Spleen (tissue), 11 donors: ENCODE data around the gene VSTM2L. TPM values are rescaled to one million over a fixed set of nuclear protein-coding genes. Genes with fewer than 3 reads are reported as not detected.

Experiments
- DNase-seq: peaks from one replicate; pipeline ENCODE4 v3.0.0-alpha.2; 2020
- H3K27ac ChIP-seq, 8 donors: fragments of 200-600 bp; sonication (generic) in 7 of 8; 1 replicate in 4 of 8; 2 replicates in 4 of 8; pipeline versions ENCODE4 v1.5.0 to v1.8.0; 2016 to 2021; ENCODE audit warnings: inconsistent platforms in 4 of 8, mild to moderate bottlenecking in 4 of 8, moderate library complexity in 1 of 8
- H3K27me3 ChIP-seq, 7 donors: fragments of 200-600 bp; sonication (generic) in 6 of 7; replicated peaks in 1 of 7; 1 replicate in 4 of 7; 2 replicates in 3 of 7; pipeline versions ENCODE4 v1.5.0 to v1.8.0; 2016 to 2021; ENCODE audit warnings: inconsistent platforms in 3 of 7, mild to moderate bottlenecking in 1 of 7
- H3K36me3 ChIP-seq, 6 donors: fragments of 200-600 bp; sonication (generic) in 5 of 6; 1 replicate in 4 of 6; 2 replicates in 2 of 6; pipeline versions ENCODE4 v1.5.0 to v1.8.0; 2016 to 2021; ENCODE audit warnings: inconsistent platforms in 2 of 6
- H3K4me1 ChIP-seq, 6 donors: fragments of 200-600 bp; sonication (generic) in 5 of 6; 1 replicate in 3 of 6; 2 replicates in 3 of 6; pipeline versions ENCODE4 v1.5.0 to v1.8.0; 2016 to 2021; ENCODE audit warnings: inconsistent platforms in 3 of 6
- H3K4me3 ChIP-seq, 8 donors: fragments of 200-600 bp; sonication (generic) in 7 of 8; 1 replicate in 4 of 8; 2 replicates in 4 of 8; pipeline versions ENCODE4 v1.5.0 to v1.8.0; 2016 to 2021; ENCODE audit warnings: inconsistent platforms in 4 of 8, mild to moderate bottlenecking in 4 of 8, moderate library complexity in 2 of 8
- H3K9me3 ChIP-seq, 8 donors: fragments of 200-600 bp; sonication (generic) in 7 of 8; 1 replicate in 4 of 8; 2 replicates in 4 of 8; pipeline versions ENCODE4 v1.5.0 to v1.8.0; 2016 to 2021; ENCODE audit warnings: inconsistent platforms in 4 of 8
- POLR2A ChIP-seq, 3 donors: fragments of 450-650 bp; IDR thresholded peaks; one replicate each; pipeline ENCODE4 v1.5.1; 2017; ENCODE audit warnings: antibody characterized with exemption in 3 of 3, mild to moderate bottlenecking in 1 of 3
- POLR2AphosphoS5 ChIP-seq, 3 donors: sonication (generic); formaldehyde crosslinking; IDR thresholded peaks; one replicate each; pipeline ENCODE4 v1.5.1; 2017; ENCODE audit warnings: antibody characterized with exemption in 3 of 3
- WGBS, 5 donors: extraction: QIAGEN DNeasy Blood & Tissue Kit in 3 of 5; methylation state at CpG; one replicate each; pipeline versions ENCODE4 v1.1.5 to v1.1.7; 2013 to 2018; 5-methylcytosine and 5-hydroxymethylcytosine counted together
- intact Hi-C: fragments of 100-400 bp; cut with DNase I; formaldehyde crosslinking; loops from one replicate; pipeline ENCODE4 v1.15.0; 2023; ENCODE audit warnings: low total_unique reads
- polyA plus RNA-seq, 3 donors: library from polyadenylated mRNA; stranded (reverse); fragments of 200-250 nt; gene quantifications; one replicate each; pipeline ENCODE4 v1.2.1, GENCODE V29; 2013
- total RNA-seq, 7 donors: library from RNA; depleted of rRNA in 3 of 7; stranded (reverse); fragments of >200 nt in 3 of 7; fragmentation: NEBNext Ultra II Directional in 4 of 7; extraction: Animal tissue kit (Norgen Biotek cat#: 25700) in 4 of 7; gene quantifications; one replicate each; pipeline versions ENCODE4 v1.1.0 to v1.2.1, GENCODE V29; 2016 to 2021
- TF ChIP-seq, protein P1 (sequence below), 11 experiments: fragments of 200-600 bp in 7 of 11; fragments of 450-650 bp in 4 of 11; sonication (generic) in 4 of 11; IDR thresholded peaks in 8 of 11; conservative IDR thresholded peaks in 3 of 11; 1 replicate in 7 of 11; 2 replicates in 4 of 11; pipeline versions ENCODE4 v1.4.0 to v1.8.0; 2016 to 2021; ENCODE audit warnings: antibody characterized with exemption in 11 of 11, inconsistent platforms in 4 of 11, mild to moderate bottlenecking in 1 of 11
- donor health status: healthy with polysubstance abuse.
- donor health status: DM: no; HTN: no; CAD: no; lungs with moderate emphysema.
- donor health status: DM: no; HTN: no; CAD: no.
- donor health status: Bipolar disorder and iron deficiency.
- donor health status: healthy.
- donor health status: DM: no; HTN: no; CAD: no.
- donor health status: DM: yes; HTN: yes; CAD: no.

The VSTM2L gene
- total and polyA plus RNA-seq, 10 donors: 1.7 to 88.7 (median 24.6) TPM

- Histone ChIP-seq H3K4me1 (peaks cover 3 to 39% (median 17%) of the 10 kb centered on the region in 6 donors), H3K9me3 (no peaks in the 10 kb centered on the region), H3K27ac (peak overlapping the region in 2 of 8 donors; percentile 5 to 18), H3K27me3 (peaks cover 0 to 93% (median 37%) of the 10 kb centered on the region in 7 donors), H3K4me3 (peak overlapping the region in 4 of 8 donors; percentile 8 to 74 (median 59)), H3K36me3 (no peaks in the 10 kb centered on the region)
- TF ChIP-seq POLR2AphosphoS5 (IDR thresholded peaks at IDR 0.05) (no peak), POLR2A (IDR thresholded peaks at IDR 0.05) (no peak)
- TF ChIP-seq, protein P1, sequence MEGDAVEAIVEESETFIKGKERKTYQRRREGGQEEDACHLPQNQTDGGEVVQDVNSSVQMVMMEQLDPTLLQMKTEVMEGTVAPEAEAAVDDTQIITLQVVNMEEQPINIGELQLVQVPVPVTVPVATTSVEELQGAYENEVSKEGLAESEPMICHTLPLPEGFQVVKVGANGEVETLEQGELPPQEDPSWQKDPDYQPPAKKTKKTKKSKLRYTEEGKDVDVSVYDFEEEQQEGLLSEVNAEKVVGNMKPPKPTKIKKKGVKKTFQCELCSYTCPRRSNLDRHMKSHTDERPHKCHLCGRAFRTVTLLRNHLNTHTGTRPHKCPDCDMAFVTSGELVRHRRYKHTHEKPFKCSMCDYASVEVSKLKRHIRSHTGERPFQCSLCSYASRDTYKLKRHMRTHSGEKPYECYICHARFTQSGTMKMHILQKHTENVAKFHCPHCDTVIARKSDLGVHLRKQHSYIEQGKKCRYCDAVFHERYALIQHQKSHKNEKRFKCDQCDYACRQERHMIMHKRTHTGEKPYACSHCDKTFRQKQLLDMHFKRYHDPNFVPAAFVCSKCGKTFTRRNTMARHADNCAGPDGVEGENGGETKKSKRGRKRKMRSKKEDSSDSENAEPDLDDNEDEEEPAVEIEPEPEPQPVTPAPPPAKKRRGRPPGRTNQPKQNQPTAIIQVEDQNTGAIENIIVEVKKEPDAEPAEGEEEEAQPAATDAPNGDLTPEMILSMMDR (IDR thresholded peaks at IDR 0.05 in 8 of 11, conservative IDR thresholded peaks at IDR 0.05 in 3 of 11): no peak
- DNase-seq: no peak
- intact Hi-C loops: no loop called here
- WGBS, 5 donors: 60 to 71% (median 69%) methylated on average over 16 of the region's 16 CpGs
Observed at GRCh38 chr20:37905671-37906613, 3.0 kb downstream of the VSTM2L start.

GRCh38 chr20:37907330-37907676 lies 4.4 kb downstream of the VSTM2L start:
- Histone ChIP-seq H3K4me3 (no peak overlapping the region), H3K9me3 (no peaks in the 10 kb centered on the region), H3K27ac (no peak overlapping the region), H3K27me3 (peaks cover 0 to 93% (median 24%) of the 10 kb centered on the region in 7 donors), H3K4me1 (peaks cover 3 to 43% (median 23%) of the 10 kb centered on the region in 6 donors), H3K36me3 (no peaks in the 10 kb centered on the region)
- 42 to 48% (median 44%) methylated on average over 3 of the region's 3 CpGs for WGBS, 5 donors
- intact Hi-C loops: no loop called here
- DNase-seq: no peak
- TF ChIP-seq POLR2A (IDR thresholded peaks at IDR 0.05) (no peak), POLR2AphosphoS5 (IDR thresholded peaks at IDR 0.05) (no peak)
- TF ChIP-seq, protein P1 (IDR thresholded peaks at IDR 0.05 in 8 of 11, conservative IDR thresholded peaks at IDR 0.05 in 3 of 11): no peak

- 45 to 55% (median 51%) methylated on average over 17 of the region's 17 CpGs for WGBS, 5 donors
- Histone ChIP-seq H3K9me3 (no peaks in the 10 kb centered on the region), H3K27me3 (peaks cover 0 to 93% (median 18%) of the 10 kb centered on the region in 7 donors), H3K27ac (no peak overlapping the region), H3K4me1 (peaks cover 3 to 43% (median 20%) of the 10 kb centered on the region in 6 donors), H3K4me3 (no peak overlapping the region), H3K36me3 (no peaks in the 10 kb centered on the region)
- no peak for TF ChIP-seq POLR2A (IDR thresholded peaks at IDR 0.05)
- no peak for TF ChIP-seq POLR2AphosphoS5 (IDR thresholded peaks at IDR 0.05)
- TF ChIP-seq, protein P1 (IDR thresholded peaks at IDR 0.05 in 8 of 11, conservative IDR thresholded peaks at IDR 0.05 in 3 of 11): no peak
- no peak for DNase-seq
- intact Hi-C loops: no loop called here
Observed at GRCh38 chr20:37907677-37908401, 4.9 kb downstream of the VSTM2L start.
